Activated T-cell treated with anti-CD3 and anti-CD28 coated beads, Interleukin-2, amount 50 U/mL, for 48 hours (primary cell): ENCODE results near the gene P2RX7.

Source experiments
- DNase-seq, 2 experiments: peaks; one replicate each; pipeline ENCODE4 v3.0.0-alpha.2; 2020

Gene P2RX7

GRCh38 chr12:121132601-121133481, at the start of gene P2RX7:
Gene P2RX7 (plus strand): TSS chr12:121132876. CDS start chr12:121132971, 95 bp downstream.
- peak; percentile 61 to 69 for DNase-seq

DNA sequence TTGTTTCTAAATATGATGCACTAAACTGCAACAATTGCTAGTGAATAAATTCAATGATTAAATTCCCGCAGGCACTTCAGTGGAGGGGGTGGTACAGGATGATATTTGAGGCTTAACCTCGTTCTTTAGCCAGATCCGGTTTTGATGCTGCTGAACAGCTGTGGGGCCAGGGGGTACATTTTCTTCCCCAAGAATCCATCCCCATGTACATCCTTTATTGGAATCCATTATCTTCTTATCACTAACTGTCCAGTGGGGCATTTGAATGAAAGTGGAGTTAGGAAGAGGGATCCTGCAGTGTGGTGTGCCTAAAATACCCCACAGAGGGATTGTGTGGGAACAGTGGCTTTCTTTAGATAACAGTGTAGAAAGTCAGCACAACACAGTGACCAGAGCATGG, 48.4 kb upstream of the P2RX7 start:
- DNase-seq = no peak

GRCh38 chr12:121085069-121085468, 47.6 kb upstream of the P2RX7 start:
- no peak for DNase-seq

DNA sequence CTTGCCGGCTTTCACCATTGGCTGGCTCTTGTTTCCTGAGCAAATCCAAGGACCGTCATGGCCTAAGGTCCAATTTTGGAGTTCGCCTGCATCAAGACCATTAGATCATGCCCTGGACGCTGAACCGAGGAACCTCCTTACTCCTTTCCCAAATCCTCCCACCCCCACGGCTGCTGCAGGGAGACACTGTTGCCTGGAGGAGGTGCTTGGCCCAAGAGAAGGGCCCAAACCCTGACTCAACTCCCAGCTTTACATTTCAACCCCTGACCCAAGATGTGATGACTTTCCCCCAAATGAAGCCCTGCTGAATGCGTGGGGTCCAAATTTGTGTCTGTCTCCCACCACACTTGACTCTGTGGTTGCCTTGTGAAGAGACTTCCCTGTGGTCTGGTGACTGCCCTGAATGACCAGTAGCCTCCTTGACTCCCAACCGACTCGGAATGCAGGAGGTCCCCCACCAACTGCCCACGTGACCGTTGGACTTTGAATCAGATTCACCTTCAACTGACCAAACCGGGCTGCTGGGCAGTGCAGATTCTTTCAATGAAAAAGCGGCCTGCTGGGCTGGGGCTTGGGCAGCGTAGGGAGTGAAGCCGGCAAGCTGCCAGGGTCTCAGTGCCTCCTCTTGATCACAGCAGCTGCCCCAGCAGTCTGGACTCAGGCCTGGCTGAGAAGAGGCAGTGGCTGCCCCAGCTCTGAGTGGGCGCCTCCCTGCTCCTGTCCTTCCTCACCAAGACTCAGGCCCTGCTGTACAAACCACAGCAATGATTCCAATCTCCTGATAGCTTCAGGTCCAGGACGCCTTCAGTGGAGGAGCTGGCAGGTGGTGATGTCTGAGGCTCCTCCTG, 46.9 kb upstream of the P2RX7 start:
- no peak for DNase-seq

DNA sequence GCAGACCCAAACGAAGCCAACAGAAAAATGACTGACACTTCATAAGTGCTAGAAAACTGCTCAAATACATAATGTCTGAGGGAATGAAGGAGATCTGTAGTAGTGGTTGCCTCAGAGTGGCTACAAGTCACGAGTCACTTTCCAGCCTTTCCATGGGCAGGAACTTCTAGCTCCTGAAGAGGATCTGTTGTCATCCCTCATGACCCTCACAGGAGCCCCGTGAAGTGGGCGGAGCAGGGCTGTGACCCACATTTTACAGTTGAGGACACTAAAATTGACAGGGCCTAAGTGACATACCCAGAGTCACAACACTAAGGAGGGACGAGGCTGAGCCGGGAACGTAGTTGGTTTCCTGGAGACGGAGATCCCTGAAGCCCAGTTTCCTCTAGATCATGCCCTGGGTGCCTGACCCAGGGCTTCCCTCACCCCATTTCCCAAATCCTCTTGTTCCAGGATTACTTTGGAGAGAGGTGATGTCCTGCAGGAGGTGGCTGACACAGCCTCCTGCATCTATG, 45.8 kb upstream of the P2RX7 start:
- no peak for DNase-seq

DNA sequence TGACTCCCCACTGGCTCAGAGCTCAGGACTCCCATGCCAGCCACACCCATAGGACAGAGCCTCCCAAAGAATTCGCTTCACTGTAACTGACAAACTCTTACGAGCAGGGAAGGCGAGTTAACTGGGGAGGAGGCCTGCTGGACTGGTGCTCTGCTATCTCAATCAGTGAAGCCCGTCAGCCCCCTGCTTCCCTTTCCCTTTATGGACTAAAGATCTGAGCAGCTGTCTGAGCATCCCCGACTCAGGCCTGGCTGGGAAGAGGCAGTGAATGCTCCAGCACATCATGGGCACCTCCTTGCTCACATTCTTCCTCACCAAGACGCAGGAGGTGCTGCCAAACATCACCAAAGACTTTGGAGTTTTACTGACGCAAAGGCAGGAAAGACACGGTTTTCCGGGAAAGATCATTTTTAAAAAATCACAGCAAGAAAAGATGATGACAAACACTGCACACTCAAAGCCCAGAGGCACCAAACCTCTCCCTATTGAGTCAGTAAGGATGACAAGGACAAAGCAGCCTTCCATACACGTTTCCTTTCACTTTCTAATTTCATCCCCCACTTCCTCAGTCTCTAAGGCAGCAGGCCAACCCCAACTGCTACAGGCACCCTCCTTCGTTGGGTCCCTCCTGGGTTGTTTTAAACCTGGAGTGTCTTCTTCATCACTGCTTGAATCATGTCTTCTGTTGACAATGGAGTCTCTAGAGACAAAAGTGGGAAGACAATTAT, 45.0 kb upstream of the P2RX7 start:
- DNase-seq = no peak

GRCh38 chr12:121088195-121088585, 44.5 kb upstream of the P2RX7 start:
- no peak for DNase-seq

GRCh38 chr12:121089031-121089812, 43.5 kb upstream of the P2RX7 start:
- no peak for DNase-seq

- no peak for DNase-seq
Observed at GRCh38 chr12:121089813-121090430, 42.8 kb upstream of the P2RX7 start.

DNA sequence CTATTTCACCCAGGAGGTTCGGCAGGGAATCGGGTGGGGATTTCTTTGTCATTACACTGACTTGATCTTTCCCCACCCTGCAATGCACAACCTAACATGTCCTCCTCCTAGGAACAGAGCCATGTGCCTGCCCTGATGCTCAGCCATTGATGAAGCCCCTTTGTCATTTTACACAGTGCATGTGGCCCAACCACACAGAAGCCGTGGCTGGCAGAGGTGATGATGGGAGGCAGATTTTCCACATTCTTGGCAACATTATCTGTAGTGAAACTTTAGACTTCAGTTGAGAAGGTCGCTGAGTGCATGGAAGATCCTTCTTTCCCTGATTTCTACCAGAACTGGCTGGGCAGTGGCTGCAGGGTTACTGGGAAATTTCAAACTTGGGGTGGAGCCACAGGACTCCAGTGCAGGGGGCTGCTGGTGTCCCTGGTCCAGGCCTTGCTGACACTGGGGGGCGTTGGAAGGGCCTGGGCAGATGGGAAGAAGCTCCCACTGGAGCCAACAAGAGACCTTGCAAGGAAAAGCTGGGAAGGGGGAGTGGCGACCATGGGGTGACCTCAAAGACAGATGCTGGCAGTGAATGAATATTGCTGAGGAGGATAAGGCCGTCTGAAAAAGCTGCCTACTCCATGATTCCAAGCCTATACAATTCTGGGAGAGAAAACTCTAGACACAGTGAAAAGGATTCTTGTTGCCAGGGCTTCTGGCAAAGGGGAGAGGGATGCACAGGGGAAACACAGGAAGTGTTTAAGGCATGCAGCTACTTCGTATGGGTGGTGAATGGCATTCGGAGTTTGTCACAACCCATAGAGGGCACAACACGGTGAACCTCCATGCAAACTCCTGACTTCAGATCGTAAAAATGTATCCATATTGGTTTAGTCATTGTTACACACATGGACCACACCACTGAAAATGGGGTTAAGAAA, 41.8 kb upstream of the P2RX7 start:
- no peak for DNase-seq

GRCh38 chr12:121092034-121092433, 40.6 kb upstream of the P2RX7 start:
- DNase-seq = no peak

GRCh38 chr12:121093487-121093891, 39.2 kb upstream of the P2RX7 start:
- no peak for DNase-seq

- peak; percentile 84 to 88 for DNase-seq
Observed at GRCh38 chr12:121095544-121096198, 37.0 kb upstream of the P2RX7 start.

DNA sequence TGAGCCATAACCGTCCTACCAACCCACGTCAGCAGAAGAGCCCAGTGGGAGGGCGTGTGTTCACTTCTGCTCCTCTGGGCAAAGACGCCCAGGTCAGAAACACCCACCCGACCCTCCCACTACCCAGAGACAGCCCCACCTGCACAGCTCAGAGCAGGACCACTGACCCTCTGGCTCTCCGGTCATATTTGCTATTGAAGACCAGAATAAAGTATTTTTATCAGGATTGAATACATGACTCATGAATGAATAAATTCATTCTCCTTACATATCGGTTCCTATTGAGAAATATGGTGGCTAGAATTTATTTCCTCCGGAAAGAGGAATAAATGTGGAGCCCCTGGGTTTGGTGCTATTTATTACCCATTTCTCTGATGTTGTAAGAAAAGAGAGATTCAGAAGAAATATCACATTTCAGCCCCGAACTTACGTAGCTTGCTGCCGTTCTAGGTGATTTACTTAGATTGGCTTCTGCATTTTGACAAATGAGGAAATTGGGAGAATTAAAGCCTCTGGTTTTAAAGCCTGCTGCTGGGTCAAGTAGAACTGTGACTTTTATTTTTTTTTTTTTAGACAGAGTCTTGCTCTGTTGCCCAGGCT, 36.4 kb upstream of the P2RX7 start:
- no peak for DNase-seq

DNA sequence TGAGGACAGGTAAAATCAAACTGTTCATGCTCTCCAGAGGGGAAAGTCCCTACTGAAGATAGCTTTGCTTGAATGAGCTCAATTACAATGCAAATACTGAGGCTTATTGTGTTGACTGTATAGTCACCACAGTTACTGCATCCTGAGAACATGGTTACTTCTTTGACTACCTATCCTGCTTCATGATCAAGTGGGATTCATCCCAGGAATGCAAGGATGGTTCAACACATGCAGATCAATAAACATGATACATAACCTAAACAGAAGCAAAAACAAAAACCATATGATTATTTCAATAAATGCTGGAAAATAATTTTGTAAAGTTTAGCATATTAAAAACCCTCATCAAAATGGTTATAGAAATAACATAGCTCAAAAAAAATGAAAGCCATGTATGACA, 32.9 kb upstream of the P2RX7 start:
- no peak for DNase-seq

DNA sequence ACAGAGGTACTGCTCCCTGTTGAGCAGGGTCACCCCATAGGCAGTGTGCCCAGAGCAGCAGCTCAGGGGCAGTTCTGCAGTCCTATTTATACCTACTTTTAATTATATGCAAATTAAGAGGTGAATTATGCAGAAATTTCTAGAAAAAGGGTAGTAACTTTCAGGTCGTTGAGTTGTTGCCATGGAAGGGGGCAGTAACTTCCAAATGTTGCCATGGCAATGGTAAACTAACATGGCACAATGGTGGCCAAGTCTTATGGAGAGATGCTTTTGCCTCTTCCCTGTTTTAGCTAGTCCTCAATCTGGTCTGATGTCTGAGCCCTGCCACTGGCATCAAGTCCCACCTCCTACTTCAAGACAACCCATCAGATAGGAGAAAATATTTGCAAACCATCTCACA, 30.4 kb upstream of the P2RX7 start:
- DNase-seq = no peak

GRCh38 chr12:121107681-121108080, 25.0 kb upstream of the P2RX7 start:
- DNase-seq = no peak

DNA sequence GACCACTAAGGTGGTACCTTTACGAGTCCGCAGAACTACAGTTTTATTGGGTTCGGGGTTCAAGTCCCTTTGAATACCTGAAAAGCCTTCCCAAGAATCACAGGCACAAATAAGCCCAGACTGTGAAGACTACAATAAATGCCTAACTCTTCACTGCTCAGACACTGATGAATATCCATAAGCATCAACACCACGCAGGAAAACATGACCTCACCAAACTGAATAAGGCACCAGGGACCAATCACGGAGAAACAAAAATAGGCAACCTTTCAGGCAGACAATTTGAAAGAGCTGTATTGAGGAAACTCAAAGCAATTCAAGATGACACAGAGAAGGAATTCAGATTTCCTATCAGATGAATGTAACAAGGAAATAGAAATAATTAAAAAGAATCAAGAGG, 24.2 kb upstream of the P2RX7 start:
- DNase-seq = no peak

DNA sequence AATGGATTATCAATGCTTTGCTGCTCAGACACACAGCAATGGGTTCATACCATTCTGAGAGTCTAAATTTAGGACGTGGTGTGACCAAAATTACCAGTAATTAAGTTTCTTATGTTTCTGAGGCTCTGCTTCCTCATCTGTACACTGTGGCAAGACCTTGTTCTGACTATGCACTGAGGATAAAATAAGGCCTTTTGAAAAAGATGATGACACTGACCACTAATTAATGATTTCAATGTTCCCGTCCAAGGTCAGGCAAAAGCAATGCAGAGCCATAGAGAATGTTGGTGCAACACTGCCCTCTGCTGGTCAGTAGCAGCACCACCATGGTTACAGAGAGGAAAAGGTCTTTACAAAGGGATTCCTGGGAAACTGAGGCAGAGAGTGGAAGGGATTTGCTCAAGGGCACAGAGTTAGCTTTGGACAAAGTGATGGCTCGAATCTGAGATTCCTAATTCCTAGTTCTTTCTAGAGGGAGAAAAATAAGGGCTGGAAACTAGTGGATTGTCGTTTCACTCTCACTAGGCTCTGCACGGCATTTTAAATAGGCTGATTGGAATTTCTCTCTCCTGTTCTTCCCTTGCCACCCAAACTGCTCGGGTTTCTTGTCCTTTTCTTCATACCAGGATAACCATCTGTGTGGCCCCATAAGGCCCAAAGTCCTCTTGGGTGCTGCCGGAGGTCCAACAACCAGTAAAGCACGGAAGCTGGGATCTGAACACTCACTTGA, 22.3 kb upstream of the P2RX7 start:
- peak; percentile 65 to 73 for DNase-seq
